Measurements from ENCODE around the gene ARHGAP36.

Gene ARHGAP36

GRCh38 chrX:131073607-131074006 lies 15.5 kb downstream of the ARHGAP36 start:
- no peak for DNase-seq

GRCh38 chrX:131081772-131082740 lies 23.9 kb downstream of the ARHGAP36 start:
- no peak for DNase-seq

- no peak for DNase-seq
These were observed 25.5 kb downstream of the ARHGAP36 start for GRCh38 chrX:131083510-131084142.

- DNase-seq: no peak
These were observed 26.0 kb downstream of the ARHGAP36 start for GRCh38 chrX:131084145-131084544.

GRCh38 chrX:131136776-131137175 lies 78.6 kb downstream of the ARHGAP36 start:
- DNase-seq: no peak

GRCh38 chrX:131139072-131139471 lies 80.9 kb downstream of the ARHGAP36 start:
- DNase-seq: no peak
